ENCODE results near the gene IL17C. TPM values are rescaled to one million over a fixed set of nuclear protein-coding genes. Genes with fewer than 3 reads are reported as not detected.
A peak's percentile ranks its signal among the peaks of the same experiment; 100 is the strongest.

The IL17C gene
- total and polyA plus RNA-seq, 5 donors from 2014 or later, result 1.2 TPM; not detected in 4

DNA sequence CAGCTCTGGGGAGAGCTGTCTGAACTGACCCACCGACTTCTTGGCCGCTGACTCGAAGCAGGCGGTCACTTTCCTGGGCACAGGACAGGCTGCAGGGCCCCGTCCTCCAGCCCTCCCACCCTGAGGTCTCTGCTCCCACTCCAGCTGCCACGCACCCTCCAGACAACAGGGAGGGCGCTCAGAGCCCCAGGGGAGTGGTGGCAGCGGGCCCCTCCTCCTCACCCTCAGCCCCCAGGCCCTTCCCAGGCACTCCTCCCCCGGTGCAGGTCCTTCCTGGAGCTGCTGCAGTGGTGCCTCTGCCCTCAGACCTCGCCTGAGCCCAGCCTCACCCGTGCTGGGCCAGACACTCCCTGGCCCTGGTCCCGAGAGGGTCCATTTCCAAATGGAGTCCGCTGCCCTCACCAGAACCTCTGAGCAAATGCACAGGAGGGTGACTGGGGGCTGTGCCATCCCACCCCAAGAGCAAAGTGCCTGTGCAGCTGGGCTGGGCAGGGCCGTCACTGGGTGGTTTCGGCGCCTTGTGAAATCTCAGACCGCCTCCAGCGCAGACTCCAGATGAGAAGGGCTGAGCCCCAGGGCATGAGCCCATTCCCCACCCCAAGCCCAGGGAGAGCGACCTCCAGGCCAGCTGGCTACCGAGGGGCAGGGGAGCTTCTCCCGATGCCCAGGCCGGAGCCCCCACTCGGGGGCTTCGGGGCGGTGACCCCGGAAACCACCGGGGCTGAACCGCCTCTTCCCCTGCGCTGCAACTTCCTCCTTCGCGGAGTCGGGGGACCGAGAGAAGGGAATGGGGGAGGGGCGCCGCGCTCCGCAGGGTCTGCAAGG lies 11.8 kb downstream of the IL17C start:
- H3K27ac ChIP-seq (ENCODE audit: insufficient read depth, low read length, poor library complexity, severe bottlenecking), result peak overlapping the region; percentile 92
- H3K9me3 Mint-ChIP-seq, result peaks cover 0 to 4% (median 0%) of the 10 kb centered on the region in 7 donors
- peak overlapping the region; percentile 67 for H3K4me3 ChIP-seq (ENCODE audit: low read depth, low read length)
- peak overlapping the region; percentile 91 to 97 (median 94) for H3K4me3 Mint-ChIP-seq
- peaks cover 11% of the 10 kb centered on the region for H3K36me3 Mint-ChIP-seq
- H3K9me3 ChIP-seq (ENCODE audit: control insufficient read depth in 2 of 2, low read length in 2 of 2), result no peaks in the 10 kb centered on the region
- H3K27ac Mint-ChIP-seq, result peak overlapping the region in 2 of 3 donors; percentile 35 to 93
- peaks cover 44% of the 10 kb centered on the region for H3K4me1 ChIP-seq (ENCODE audit: control insufficient read depth, insufficient read depth, low read length, poor library complexity, severe bottlenecking)
- H3K36me3 ChIP-seq (ENCODE audit: control insufficient read depth, insufficient read depth, low read length), result no peaks in the 10 kb centered on the region
- peaks cover 0 to 27% (median 7%) of the 10 kb centered on the region in 4 donors for H3K4me1 Mint-ChIP-seq
- peak in 2 of 3 donors; percentile 56 for DNase-seq
- H3K27me3 ChIP-seq (ENCODE audit: control insufficient read depth, insufficient read depth, low read length), result no peaks in the 10 kb centered on the region
- ATAC-seq (ENCODE audit: low read depth in 2 of 2), result peak; percentile 5 to 10
- H3K27me3 Mint-ChIP-seq, result no peaks in the 10 kb centered on the region

- H3K4me1 ChIP-seq (ENCODE audit: control insufficient read depth, insufficient read depth, low read length, poor library complexity, severe bottlenecking), result peaks cover 44% of the 10 kb centered on the region
- H3K27me3 Mint-ChIP-seq, result no peaks in the 10 kb centered on the region
- H3K36me3 ChIP-seq (ENCODE audit: control insufficient read depth, insufficient read depth, low read length), result no peaks in the 10 kb centered on the region
These were observed 12.4 kb downstream of the IL17C start, which contains the start of gene CYBA for GRCh38 chr16:88650749-88651275. Gene CYBA, minus strand, starts transcription at chr16:88651053. Its CDS starts 40 bp downstream, at chr16:88651013.

GRCh38 chr16:88651276-88651988 lies 13.1 kb downstream of the IL17C start:
- H3K4me3 ChIP-seq (ENCODE audit: low read depth, low read length), result peak overlapping the region; percentile 65

More at GRCh38 chr16:88650749-88651275, 12.4 kb downstream of the IL17C start, which contains the start of gene CYBA:
- peaks cover 9% of the 10 kb centered on the region for H3K36me3 Mint-ChIP-seq
- H3K4me1 Mint-ChIP-seq, result peaks cover 0 to 26% (median 7%) of the 10 kb centered on the region in 4 donors
- peak; percentile 77 to 89 (median 79) for DNase-seq
- ATAC-seq (ENCODE audit: low read depth in 2 of 2), result peak; percentile 83 to 85
- H3K27ac ChIP-seq (ENCODE audit: insufficient read depth, low read length, poor library complexity, severe bottlenecking), result peak within 1 kb of the TSS; percentile 92
- no peaks in the 10 kb centered on the region for H3K9me3 ChIP-seq (ENCODE audit: control insufficient read depth in 2 of 2, low read length in 2 of 2)
- peaks cover 0 to 4% (median 0%) of the 10 kb centered on the region in 7 donors for H3K9me3 Mint-ChIP-seq
- H3K27me3 ChIP-seq (ENCODE audit: control insufficient read depth, insufficient read depth, low read length), result no peaks in the 10 kb centered on the region
- peak within 1 kb of the TSS; percentile 91 to 97 (median 94) for H3K4me3 Mint-ChIP-seq
- peak within 1 kb of the TSS; percentile 38 to 97 (median 92) for H3K27ac Mint-ChIP-seq
- peak within 1 kb of the TSS; percentile 67 for H3K4me3 ChIP-seq (ENCODE audit: low read depth, low read length)

DNA sequence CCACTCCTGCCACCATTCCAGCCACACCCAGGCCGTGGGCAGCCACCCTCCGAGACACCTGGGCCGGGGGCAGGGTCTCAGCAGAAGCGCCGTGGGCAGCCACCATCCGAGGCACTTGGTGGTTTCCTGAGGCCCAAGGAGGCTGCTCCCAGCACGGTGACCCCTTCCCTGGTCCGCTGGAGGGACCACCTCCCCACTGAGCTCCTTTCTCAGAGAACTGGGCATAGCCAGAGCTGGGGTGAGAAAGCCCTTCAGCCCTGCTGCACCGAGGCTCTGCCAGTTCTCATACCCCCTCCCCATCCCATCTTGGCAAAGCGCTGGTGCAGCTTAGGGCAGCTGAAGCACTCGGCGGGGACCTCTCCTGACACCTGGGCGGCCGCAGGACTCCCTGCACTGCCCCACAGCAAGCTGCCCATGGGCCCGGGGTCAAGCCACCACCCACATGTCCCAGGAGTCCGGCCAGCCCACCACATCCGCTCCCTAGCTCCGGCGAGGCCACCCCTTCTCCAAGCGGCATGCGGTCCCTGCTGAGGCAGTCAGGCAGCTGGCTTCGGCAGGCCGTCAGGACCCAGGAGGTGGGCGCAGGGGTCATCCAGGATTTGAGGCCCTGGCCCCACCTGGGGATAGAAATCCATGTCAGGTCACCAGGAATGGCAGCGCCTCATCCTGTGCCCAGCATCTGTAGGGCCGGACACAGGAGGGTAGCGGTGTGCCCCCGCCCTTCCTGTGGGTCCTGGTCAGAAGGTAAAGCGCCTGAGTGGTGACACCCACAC lies 13.8 kb downstream of the IL17C start:
- Mint-ChIP-seq H3K36me3 (peaks cover 9% of the 10 kb centered on the region), H3K4me3 (peak overlapping the region in 1 of 4 donors; percentile 38), H3K4me1 (peaks cover 0 to 23% (median 7%) of the 10 kb centered on the region in 4 donors), H3K27me3 (no peaks in the 10 kb centered on the region), H3K27ac (peak overlapping the region in 1 of 3 donors; percentile 67), H3K9me3 (peaks cover 0 to 4% (median 0%) of the 10 kb centered on the region in 7 donors)
- Histone ChIP-seq H3K27me3 (ENCODE audit: control insufficient read depth, insufficient read depth, low read length) (no peaks in the 10 kb centered on the region), H3K9me3 (ENCODE audit: control insufficient read depth in 2 of 2, low read length in 2 of 2) (no peaks in the 10 kb centered on the region), H3K4me3 (ENCODE audit: low read depth, low read length) (no peak overlapping the region), H3K36me3 (ENCODE audit: control insufficient read depth, insufficient read depth, low read length) (no peaks in the 10 kb centered on the region), H3K4me1 (ENCODE audit: control insufficient read depth, insufficient read depth, low read length, poor library complexity, severe bottlenecking) (peaks cover 39% of the 10 kb centered on the region), H3K27ac (ENCODE audit: insufficient read depth, low read length, poor library complexity, severe bottlenecking) (peak overlapping the region; percentile 92)
- DNase-seq, result no peak
- ATAC-seq (ENCODE audit: low read depth in 2 of 2), result no peak

More at GRCh38 chr16:88651276-88651988, 13.1 kb downstream of the IL17C start:
- Mint-ChIP-seq H3K27ac (peak overlapping the region; percentile 38 to 97 (median 92)), H3K27me3 (no peaks in the 10 kb centered on the region), H3K9me3 (peaks cover 0 to 4% (median 0%) of the 10 kb centered on the region in 7 donors), H3K36me3 (peaks cover 9% of the 10 kb centered on the region), H3K4me1 (peaks cover 0 to 23% (median 7%) of the 10 kb centered on the region in 4 donors), H3K4me3 (peak overlapping the region; percentile 91 to 97 (median 94))
- Histone ChIP-seq H3K4me1 (ENCODE audit: control insufficient read depth, insufficient read depth, low read length, poor library complexity, severe bottlenecking) (peaks cover 44% of the 10 kb centered on the region), H3K36me3 (ENCODE audit: control insufficient read depth, insufficient read depth, low read length) (no peaks in the 10 kb centered on the region), H3K27ac (ENCODE audit: insufficient read depth, low read length, poor library complexity, severe bottlenecking) (peak overlapping the region; percentile 92), H3K27me3 (ENCODE audit: control insufficient read depth, insufficient read depth, low read length) (no peaks in the 10 kb centered on the region), H3K9me3 (ENCODE audit: control insufficient read depth in 2 of 2, low read length in 2 of 2) (no peaks in the 10 kb centered on the region)
- ATAC-seq (ENCODE audit: low read depth in 2 of 2), result peak; percentile 74 to 77
- DNase-seq, result peak; percentile 66 to 93 (median 76)

DNA sequence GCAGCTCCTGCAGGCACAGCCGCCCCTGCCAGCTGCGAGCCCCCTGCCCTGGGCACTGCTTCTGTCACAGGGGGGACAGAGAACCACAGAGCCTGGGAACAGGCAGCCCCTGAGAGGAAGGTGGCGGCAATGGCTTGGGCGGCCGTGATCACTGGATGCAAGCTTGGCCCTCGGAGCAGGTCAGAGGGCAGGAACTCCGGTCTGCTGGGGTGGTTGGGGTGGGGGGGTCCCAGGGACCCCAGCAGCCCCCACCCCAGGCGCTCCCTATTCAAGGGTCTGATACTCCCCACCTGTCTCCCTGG lies 14.3 kb downstream of the IL17C start:
- Histone ChIP-seq H3K36me3 (ENCODE audit: control insufficient read depth, insufficient read depth, low read length) (no peaks in the 10 kb centered on the region), H3K4me3 (ENCODE audit: low read depth, low read length) (no peak overlapping the region), H3K9me3 (ENCODE audit: control insufficient read depth in 2 of 2, low read length in 2 of 2) (no peaks in the 10 kb centered on the region), H3K4me1 (ENCODE audit: control insufficient read depth, insufficient read depth, low read length, poor library complexity, severe bottlenecking) (peaks cover 34% of the 10 kb centered on the region), H3K27ac (ENCODE audit: insufficient read depth, low read length, poor library complexity, severe bottlenecking) (peak overlapping the region; percentile 92), H3K27me3 (ENCODE audit: control insufficient read depth, insufficient read depth, low read length) (no peaks in the 10 kb centered on the region)
- no peaks in the 10 kb centered on the region for H3K27me3 Mint-ChIP-seq
- ATAC-seq (ENCODE audit: low read depth in 2 of 2) (no peak), DNase-seq (no peak)
- peak overlapping the region in 2 of 4 donors; percentile 47 to 51 for H3K4me3 Mint-ChIP-seq
- H3K9me3 Mint-ChIP-seq, result peaks cover 0 to 4% (median 0%) of the 10 kb centered on the region in 7 donors
- H3K27ac Mint-ChIP-seq, result peak overlapping the region in 1 of 3 donors; percentile 51
- H3K36me3 Mint-ChIP-seq, result peaks cover 9% of the 10 kb centered on the region
- peaks cover 0 to 23% (median 7%) of the 10 kb centered on the region in 4 donors for H3K4me1 Mint-ChIP-seq

- H3K9me3 Mint-ChIP-seq, result peaks cover 0 to 4% (median 0%) of the 10 kb centered on the region in 7 donors
- no peaks in the 10 kb centered on the region for H3K27me3 Mint-ChIP-seq
- ATAC-seq (ENCODE audit: low read depth in 2 of 2), result no peak
- Histone ChIP-seq H3K27ac (ENCODE audit: insufficient read depth, low read length, poor library complexity, severe bottlenecking) (peak overlapping the region; percentile 14), H3K4me3 (ENCODE audit: low read depth, low read length) (no peak overlapping the region), H3K36me3 (ENCODE audit: control insufficient read depth, insufficient read depth, low read length) (no peaks in the 10 kb centered on the region), H3K4me1 (ENCODE audit: control insufficient read depth, insufficient read depth, low read length, poor library complexity, severe bottlenecking) (peaks cover 32% of the 10 kb centered on the region), H3K9me3 (ENCODE audit: control insufficient read depth in 2 of 2, low read length in 2 of 2) (no peaks in the 10 kb centered on the region), H3K27me3 (ENCODE audit: control insufficient read depth, insufficient read depth, low read length) (no peaks in the 10 kb centered on the region)
- H3K4me3 Mint-ChIP-seq, result peak overlapping the region in 3 of 4 donors; percentile 23 to 51 (median 47)
- peaks cover 9% of the 10 kb centered on the region for H3K36me3 Mint-ChIP-seq
- H3K27ac Mint-ChIP-seq, result peak overlapping the region in 2 of 3 donors; percentile 38 to 74
- H3K4me1 Mint-ChIP-seq, result peaks cover 0 to 23% (median 7%) of the 10 kb centered on the region in 4 donors
- DNase-seq, result no peak
These were observed 14.7 kb downstream of the IL17C start for GRCh38 chr16:88653101-88653500.
